Mesendoderm (in vitro differentiated cells): ENCODE measurements around the gene CENPT.

ENCODE experiments used
- DNase-seq: peaks from one replicate; pipeline ENCODE4 v3.0.0; 2013
- H2AK5ac ChIP-seq: 2 replicates; pipeline ENCODE4 v1.6.1; 2013; ENCODE audit warnings: low read length, inconsistent platforms
- H2BK120ac ChIP-seq: 2 replicates; pipeline ENCODE4 v1.6.1; 2013; ENCODE audit warnings: low read depth, mild to moderate bottlenecking, low read length, moderate library complexity, mixed read lengths
- H2BK15ac ChIP-seq: replicated peaks from 2 replicates; pipeline ENCODE4 v1.6.1; 2013; ENCODE audit warnings: low read depth, mild to moderate bottlenecking, moderate library complexity
- H2BK5ac ChIP-seq: 2 replicates; pipeline ENCODE4 v1.6.1; 2013; ENCODE audit warnings: low read length, inconsistent platforms
- H3K18ac ChIP-seq: 2 replicates; pipeline ENCODE4 v1.6.1; 2013; ENCODE audit warnings: mild to moderate bottlenecking, low read length, mixed read lengths
- H3K23ac ChIP-seq: one replicate; pipeline ENCODE4 v1.6.1; 2013; ENCODE audit warnings: low read length
- H3K27ac ChIP-seq: 2 replicates; pipeline ENCODE4 v1.5.1; 2013; ENCODE audit warnings: low read depth, mild to moderate bottlenecking, inconsistent platforms, low read length, moderate library complexity
- H3K27me3 ChIP-seq: 2 replicates; pipeline ENCODE4 v1.6.1; 2013; ENCODE audit warnings: low read length, control low read depth, mild to moderate bottlenecking, inconsistent platforms; ENCODE audit not compliant: insufficient read depth, poor library complexity
- H3K36me3 ChIP-seq: 2 replicates; pipeline ENCODE4 v1.6.1; 2013; ENCODE audit warnings: low read length, inconsistent platforms; ENCODE audit not compliant: control insufficient read depth, insufficient read depth
- H3K4ac ChIP-seq: one replicate; pipeline ENCODE4 v1.6.1; 2013; ENCODE audit warnings: low read depth, mild to moderate bottlenecking, low read length, moderate library complexity
- H3K4me1 ChIP-seq: 2 replicates; pipeline ENCODE4 v1.6.1; 2013; ENCODE audit warnings: low read depth, low read length, inconsistent platforms; ENCODE audit not compliant: control insufficient read depth
- H3K4me2 ChIP-seq: 2 replicates; pipeline ENCODE4 v1.6.1; 2013; ENCODE audit warnings: low read length
- H3K4me3 ChIP-seq: 2 replicates; pipeline ENCODE4 v1.5.1; 2013; ENCODE audit warnings: mild to moderate bottlenecking, low read length
- H3K56ac ChIP-seq: one replicate; pipeline ENCODE4 v1.6.1; 2013; ENCODE audit warnings: low read length
- H3K79me1 ChIP-seq: 2 replicates; pipeline ENCODE4 v1.6.1; 2013; ENCODE audit warnings: low read length, inconsistent platforms
- H3K79me2 ChIP-seq: 2 replicates; pipeline ENCODE4 v1.6.1; 2013; ENCODE audit warnings: mild to moderate bottlenecking, low read length; ENCODE audit not compliant: control insufficient read depth, insufficient read depth
- H3K9ac ChIP-seq: 2 replicates; pipeline ENCODE4 v1.6.1; 2013; ENCODE audit warnings: low read length, inconsistent platforms
- H4K5ac ChIP-seq: one replicate; pipeline ENCODE4 v1.6.1; 2013; ENCODE audit warnings: low read length
- H4K8ac ChIP-seq: one replicate; pipeline ENCODE4 v1.6.1; 2013; ENCODE audit warnings: low read depth, mild to moderate bottlenecking, control low read depth, low read length, moderate library complexity
- WGBS: extraction: QIAGEN DNeasy Blood & Tissue Kit; methylation state at CpG from one replicate; pipeline ENCODE4 v1.1.7; 2013; ENCODE audit warnings: low lambda C conversion rate, missing lambda C conversion rate; ENCODE audit not compliant: insufficient coverage; ENCODE audit errors: extremely low coverage; 5-methylcytosine and 5-hydroxymethylcytosine counted together

The CENPT gene

DNA sequence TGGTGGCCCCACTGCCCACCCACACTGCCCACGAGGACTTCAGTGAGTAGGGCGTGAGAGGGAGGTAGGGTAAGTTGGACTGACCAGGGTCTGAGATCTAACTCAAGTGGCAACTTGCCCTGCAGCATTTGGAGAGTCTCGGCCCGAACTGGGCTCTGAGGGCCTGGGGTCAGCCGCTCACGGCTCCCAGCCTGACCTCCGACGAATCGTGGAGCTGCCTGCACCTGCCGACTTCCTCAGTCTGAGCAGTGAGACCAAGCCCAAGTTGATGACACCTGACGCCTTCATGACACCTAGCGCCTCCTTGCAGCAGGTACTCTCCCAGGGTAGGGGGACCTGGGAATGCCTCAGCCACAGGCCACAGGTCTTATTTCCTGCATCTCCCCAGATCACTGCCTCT, 32.0 kb upstream of the CENPT start:
- no CpG with 5 or more reads among the region's 12 CpGs for WGBS
- H3K23ac ChIP-seq: no peak overlapping the region
- H3K4me2 ChIP-seq: no peak overlapping the region
- H3K36me3 ChIP-seq: peaks cover 29% of the 10 kb centered on the region
- H2BK5ac ChIP-seq: no peak overlapping the region
- no peak overlapping the region for H2BK15ac ChIP-seq
- H4K8ac ChIP-seq: no peak overlapping the region
- H3K4me1 ChIP-seq: no peaks in the 10 kb centered on the region
- no peak overlapping the region for H3K9ac ChIP-seq
- H3K79me1 ChIP-seq: peaks cover 7% of the 10 kb centered on the region
- H2BK120ac ChIP-seq: no peak overlapping the region
- peaks cover 9% of the 10 kb centered on the region for H3K79me2 ChIP-seq
- H4K5ac ChIP-seq: no peak overlapping the region
- no peak overlapping the region for H3K4ac ChIP-seq
- H3K18ac ChIP-seq: no peak overlapping the region
- H3K27me3 ChIP-seq: no peaks in the 10 kb centered on the region
- no peak for DNase-seq
- no peak overlapping the region for H3K4me3 ChIP-seq
- no peak overlapping the region for H3K27ac ChIP-seq
- no peak overlapping the region for H3K56ac ChIP-seq
- H2AK5ac ChIP-seq: no peak overlapping the region

GRCh38 chr16:67878846-67879245, 31.4 kb upstream of the CENPT start:
- no peak for DNase-seq
- H3K79me2 ChIP-seq: peaks cover 15% of the 10 kb centered on the region
- H2BK120ac ChIP-seq: no peak overlapping the region
- WGBS: no CpG with 5 or more reads among the region's 9 CpGs
- H3K36me3 ChIP-seq: peaks cover 29% of the 10 kb centered on the region
- peaks cover 3% of the 10 kb centered on the region for H3K4me1 ChIP-seq
- H2BK5ac ChIP-seq: no peak overlapping the region
- H4K5ac ChIP-seq: no peak overlapping the region
- H3K56ac ChIP-seq: no peak overlapping the region
- no peak overlapping the region for H3K18ac ChIP-seq
- peaks cover 13% of the 10 kb centered on the region for H3K79me1 ChIP-seq
- H3K4me2 ChIP-seq: no peak overlapping the region
- H2BK15ac ChIP-seq: no peak overlapping the region
- no peak overlapping the region for H2AK5ac ChIP-seq
- no peak overlapping the region for H3K9ac ChIP-seq
- H3K27ac ChIP-seq: no peak overlapping the region
- H4K8ac ChIP-seq: no peak overlapping the region
- no peak overlapping the region for H3K4ac ChIP-seq
- H3K4me3 ChIP-seq: no peak overlapping the region
- no peaks in the 10 kb centered on the region for H3K27me3 ChIP-seq
- H3K23ac ChIP-seq: no peak overlapping the region

DNA sequence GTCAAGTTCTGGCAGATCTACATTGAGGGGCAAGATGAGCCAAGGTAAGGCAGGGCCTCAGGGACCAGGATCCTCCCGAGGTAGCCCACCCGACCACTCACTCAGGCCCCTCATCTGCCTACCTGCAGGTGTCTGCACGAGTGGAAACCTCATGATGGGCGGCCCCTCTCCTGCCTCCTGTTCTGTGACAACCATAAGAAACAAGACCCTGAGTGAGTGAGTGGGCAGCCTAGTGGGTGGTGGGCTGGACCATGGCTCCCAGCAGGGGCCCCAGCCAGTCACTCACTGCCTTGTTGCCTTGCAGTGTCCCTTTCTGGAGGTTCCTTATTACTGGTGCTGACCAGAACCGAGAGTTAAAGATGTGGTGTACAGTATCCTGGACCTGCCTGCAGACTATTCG, 30.7 kb upstream of the CENPT start:
- Histone ChIP-seq H4K5ac (no peak overlapping the region), H2BK5ac (no peak overlapping the region), H3K79me2 (peaks cover 20% of the 10 kb centered on the region), H3K4me2 (no peak overlapping the region), H3K23ac (no peak overlapping the region), H4K8ac (no peak overlapping the region), H2AK5ac (no peak overlapping the region), H3K56ac (no peak overlapping the region), H3K4ac (no peak overlapping the region), H3K27me3 (no peaks in the 10 kb centered on the region), H2BK15ac (no peak overlapping the region), H2BK120ac (no peak overlapping the region), H3K27ac (no peak overlapping the region), H3K4me1 (peaks cover 4% of the 10 kb centered on the region), H3K18ac (no peak overlapping the region), H3K79me1 (peaks cover 16% of the 10 kb centered on the region), H3K4me3 (no peak overlapping the region), H3K36me3 (peaks cover 29% of the 10 kb centered on the region), H3K9ac (no peak overlapping the region)
- no peak for DNase-seq
- WGBS: no CpG with 5 or more reads among the region's 6 CpGs

GRCh38 chr16:67877064-67877463, 29.6 kb upstream of the CENPT start:
- no peak for DNase-seq
- Histone ChIP-seq H2AK5ac (no peak overlapping the region), H3K23ac (no peak overlapping the region), H3K56ac (no peak overlapping the region), H4K5ac (no peak overlapping the region), H4K8ac (no peak overlapping the region), H3K4me1 (peaks cover 4% of the 10 kb centered on the region), H3K18ac (no peak overlapping the region), H3K4me3 (no peak overlapping the region), H3K4ac (no peak overlapping the region), H2BK15ac (no peak overlapping the region), H2BK120ac (no peak overlapping the region), H3K4me2 (no peak overlapping the region), H3K9ac (no peak overlapping the region), H3K79me2 (peaks cover 20% of the 10 kb centered on the region), H3K36me3 (peaks cover 25% of the 10 kb centered on the region), H2BK5ac (no peak overlapping the region), H3K27ac (no peak overlapping the region), H3K27me3 (no peaks in the 10 kb centered on the region), H3K79me1 (peaks cover 16% of the 10 kb centered on the region)
- no CpG with 5 or more reads among the region's 11 CpGs for WGBS

DNA sequence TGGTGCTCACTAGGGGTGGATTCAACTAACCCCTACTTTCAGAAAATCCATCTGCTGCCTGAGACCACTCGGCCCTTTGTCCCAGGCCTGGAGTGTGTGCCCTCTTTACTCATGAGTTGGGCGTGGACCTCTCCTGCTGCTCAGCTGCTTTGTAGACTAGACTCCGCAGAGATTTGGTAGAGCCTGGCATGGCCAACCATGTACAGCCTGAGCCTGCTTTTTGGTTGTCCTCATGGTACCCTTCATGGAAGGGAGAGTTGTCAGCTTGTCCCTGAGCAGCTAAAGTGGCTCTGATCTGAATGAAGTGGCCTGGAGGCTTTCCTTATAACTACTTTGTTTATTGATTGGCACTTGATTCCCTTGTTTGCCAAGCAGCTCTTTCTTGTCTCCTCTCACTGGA, 26.9 kb upstream of the CENPT start:
- Histone ChIP-seq H3K9ac (peak overlapping the region; percentile 17), H3K56ac (peak overlapping the region; percentile 94), H3K4me1 (peaks cover 4% of the 10 kb centered on the region), H3K4ac (no peak overlapping the region), H3K27me3 (no peaks in the 10 kb centered on the region), H3K79me2 (peaks cover 20% of the 10 kb centered on the region), H3K27ac (no peak overlapping the region), H4K8ac (no peak overlapping the region), H4K5ac (no peak overlapping the region), H2AK5ac (no peak overlapping the region), H3K18ac (no peak overlapping the region), H2BK5ac (no peak overlapping the region), H3K4me2 (no peak overlapping the region), H3K23ac (no peak overlapping the region), H3K79me1 (peaks cover 16% of the 10 kb centered on the region), H2BK15ac (no peak overlapping the region), H3K4me3 (no peak overlapping the region), H2BK120ac (no peak overlapping the region), H3K36me3 (peaks cover 16% of the 10 kb centered on the region)
- DNase-seq: no peak
- no CpG with 5 or more reads among the region's 3 CpGs for WGBS
